ENCODE measurements around the gene PRPF38B.

Gene PRPF38B

DNA sequence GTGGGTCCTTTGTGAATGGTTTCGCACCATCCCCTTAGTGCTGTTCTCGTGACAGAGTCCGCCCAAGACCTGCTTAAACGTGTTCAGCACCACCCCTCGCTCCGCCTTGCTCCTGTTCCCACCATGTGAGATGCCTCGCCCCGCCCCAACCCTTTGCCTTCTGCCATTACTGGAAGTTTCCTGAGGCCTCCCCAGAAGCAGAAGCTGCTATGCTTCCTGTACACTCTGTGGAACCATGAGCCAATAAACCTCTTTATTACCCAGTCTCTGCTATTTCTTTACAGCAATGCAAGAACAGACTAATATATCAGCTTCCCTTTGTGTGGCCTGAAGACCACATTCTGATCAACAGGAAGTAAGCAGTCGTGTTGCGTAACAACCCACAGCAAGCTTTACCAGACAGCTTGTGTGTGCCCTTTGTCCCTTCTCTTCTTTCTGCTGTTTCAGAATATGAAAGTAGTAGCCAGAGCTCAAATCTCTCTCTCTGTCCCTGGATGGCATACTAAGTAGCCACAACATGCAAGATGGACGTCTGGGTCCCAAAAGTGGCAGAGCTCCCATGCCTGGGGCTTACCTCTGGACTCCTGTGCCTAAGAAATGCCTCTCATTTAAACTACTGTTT is 45.4 kb upstream of the PRPF38B start:
- DNase-seq (ENCODE audit: low read depth, low spot score) = peak; percentile 31
- no peak overlapping the region for H3K4me3 ChIP-seq (ENCODE audit: low read depth, low read length)
- CTCF ChIA-PET = interaction anchor here (0.6 to 5.6 kb wide), 7 partner anchors 17 to 442 kb away, joined by 3 to 303 read pairs (median 4); partner anchors contain the start of gene EEIG2
- POLR2A ChIA-PET = no interaction called here
- TF ChIP-seq, protein P1, sequence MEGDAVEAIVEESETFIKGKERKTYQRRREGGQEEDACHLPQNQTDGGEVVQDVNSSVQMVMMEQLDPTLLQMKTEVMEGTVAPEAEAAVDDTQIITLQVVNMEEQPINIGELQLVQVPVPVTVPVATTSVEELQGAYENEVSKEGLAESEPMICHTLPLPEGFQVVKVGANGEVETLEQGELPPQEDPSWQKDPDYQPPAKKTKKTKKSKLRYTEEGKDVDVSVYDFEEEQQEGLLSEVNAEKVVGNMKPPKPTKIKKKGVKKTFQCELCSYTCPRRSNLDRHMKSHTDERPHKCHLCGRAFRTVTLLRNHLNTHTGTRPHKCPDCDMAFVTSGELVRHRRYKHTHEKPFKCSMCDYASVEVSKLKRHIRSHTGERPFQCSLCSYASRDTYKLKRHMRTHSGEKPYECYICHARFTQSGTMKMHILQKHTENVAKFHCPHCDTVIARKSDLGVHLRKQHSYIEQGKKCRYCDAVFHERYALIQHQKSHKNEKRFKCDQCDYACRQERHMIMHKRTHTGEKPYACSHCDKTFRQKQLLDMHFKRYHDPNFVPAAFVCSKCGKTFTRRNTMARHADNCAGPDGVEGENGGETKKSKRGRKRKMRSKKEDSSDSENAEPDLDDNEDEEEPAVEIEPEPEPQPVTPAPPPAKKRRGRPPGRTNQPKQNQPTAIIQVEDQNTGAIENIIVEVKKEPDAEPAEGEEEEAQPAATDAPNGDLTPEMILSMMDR (IDR thresholded peaks at IDR 0.05; ENCODE audit: insufficient read depth, low read length, missing control alignments) = no peak

DNA sequence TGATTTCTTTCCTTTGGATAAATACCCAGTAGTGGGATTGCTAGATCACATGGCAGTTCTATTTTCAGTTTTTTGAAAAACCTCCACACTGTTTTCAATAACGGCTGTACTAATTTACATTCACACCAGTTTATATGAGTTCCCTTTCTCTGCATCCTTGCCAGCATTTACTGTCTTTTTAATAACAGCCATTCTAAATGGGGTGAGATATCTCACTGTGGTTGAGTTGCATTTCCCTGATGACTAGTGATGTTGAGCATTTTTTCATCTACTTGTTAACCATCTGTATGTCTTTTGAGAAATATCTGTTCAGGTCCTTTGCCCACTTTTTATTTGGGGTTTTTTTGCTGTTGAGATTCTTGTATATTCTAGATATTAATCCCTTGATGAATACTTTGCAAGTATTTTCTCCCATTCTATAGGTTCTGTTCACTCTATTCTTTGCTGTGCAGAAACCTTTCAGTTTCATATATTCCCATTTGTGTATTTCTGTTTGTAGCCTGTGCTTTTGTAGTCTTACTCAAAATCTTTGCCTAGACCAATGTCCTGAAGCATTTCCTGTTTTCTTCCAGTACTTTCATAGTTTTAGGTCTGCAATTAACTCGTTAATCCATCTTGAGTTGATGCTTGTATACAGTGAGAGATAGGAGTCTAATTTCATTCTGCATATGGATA is 38.5 kb upstream of the PRPF38B start:
- ChIA-PET POLR2A (no interaction called here), CTCF (interaction anchor here (0.9 kb wide), 1 partner anchor 142 kb away, joined by 3 read pairs; no protein-coding TSS in a partner anchor)
- TF ChIP-seq, protein P1 (IDR thresholded peaks at IDR 0.05; ENCODE audit: insufficient read depth, low read length, missing control alignments) = no peak
- DNase-seq (ENCODE audit: low read depth, low spot score) = no peak
- H3K4me3 ChIP-seq (ENCODE audit: low read depth, low read length) = no peak overlapping the region

DNA sequence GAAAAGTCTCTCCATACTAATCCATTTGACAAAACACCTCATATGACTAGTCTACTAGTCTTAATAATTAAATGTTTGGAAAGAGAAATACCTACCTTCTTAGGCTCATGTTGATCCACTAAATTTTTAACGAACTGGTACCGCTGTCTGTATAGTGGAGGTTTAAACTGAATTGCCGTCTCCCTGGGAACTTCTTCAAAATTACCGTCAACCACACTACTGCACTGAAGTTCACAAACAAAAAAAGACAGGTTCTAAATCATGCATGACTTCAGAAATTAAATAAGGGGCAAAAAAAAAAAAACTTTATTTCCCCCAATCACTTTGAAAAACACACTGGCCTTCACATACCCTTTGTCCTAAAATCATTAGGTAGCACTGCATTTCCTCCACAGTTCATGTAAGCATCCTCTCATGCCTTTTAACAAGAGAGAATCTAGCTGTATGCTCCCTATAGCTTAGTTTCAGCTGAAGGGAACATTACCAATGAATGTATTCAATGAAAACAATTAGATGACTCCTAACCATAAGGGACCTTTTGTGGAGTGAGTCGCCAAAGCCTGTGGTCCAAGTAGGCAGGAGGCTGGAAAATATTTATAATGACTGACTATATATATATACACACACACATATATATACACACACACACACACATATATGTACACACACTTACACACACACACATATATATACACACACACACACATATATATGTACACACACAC is 34.6 kb upstream of the PRPF38B start:
- CTCF ChIA-PET = no interaction called here
- no peak overlapping the region for H3K4me3 ChIP-seq (ENCODE audit: low read depth, low read length)
- POLR2A ChIA-PET = no interaction called here
- TF ChIP-seq, protein P1 (IDR thresholded peaks at IDR 0.05; ENCODE audit: insufficient read depth, low read length, missing control alignments) = no peak
- DNase-seq (ENCODE audit: low read depth, low spot score) = no peak

DNA sequence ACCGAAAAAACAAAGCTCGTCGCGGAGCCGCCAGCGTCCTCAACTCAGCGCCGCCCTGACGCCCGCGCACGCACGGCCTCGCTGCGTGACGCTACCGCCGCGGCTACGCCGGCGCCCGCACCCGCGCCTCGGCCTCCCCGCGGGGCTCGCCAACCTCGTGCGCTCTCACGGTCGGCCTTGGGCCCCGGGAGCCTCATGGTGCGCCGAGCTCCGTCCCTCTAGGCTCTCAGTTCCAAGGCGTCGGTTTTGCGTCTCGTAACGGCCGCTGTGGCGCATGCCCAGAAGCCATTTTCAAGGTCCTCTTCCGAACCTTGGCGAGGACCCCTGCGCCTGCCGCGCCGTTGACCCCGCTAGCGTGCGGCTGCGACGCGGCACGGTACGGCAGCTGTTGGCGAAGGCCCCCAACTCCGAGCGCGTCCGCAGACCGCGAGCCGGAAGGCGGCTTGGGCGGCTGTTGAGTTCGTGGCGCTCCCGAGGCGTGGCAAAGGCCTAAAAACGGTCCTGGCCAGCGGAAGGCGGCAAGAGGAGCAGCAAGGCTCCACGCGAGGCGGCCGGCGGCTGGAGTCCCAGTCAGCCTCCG is 31.0 kb upstream of the PRPF38B start, which contains the start of gene HENMT1:
TSS of gene HENMT1 (minus strand) at position 64 of the 580 bp plus-strand sequence. CDS start 1,209 bp downstream, outside the sequence.
- POLR2A ChIA-PET = interaction anchor here (0.6 to 0.8 kb wide), 2 partner anchors 31 to 51 kb away, joined by 3 to 5 read pairs; partner anchors contain the start of gene PRPF38B
- CTCF ChIA-PET = interaction anchor here (0.6 to 2.1 kb wide), 4 partner anchors 10 to 237 kb away, joined by 3 to 5 read pairs (median 4); no protein-coding TSS in a partner anchor
- no peak for DNase-seq (ENCODE audit: low read depth, low spot score)
- TF ChIP-seq, protein P1 (IDR thresholded peaks at IDR 0.05; ENCODE audit: insufficient read depth, low read length, missing control alignments) = no peak
- H3K4me3 ChIP-seq (ENCODE audit: low read depth, low read length) = peak within 1 kb of the TSS; percentile 61

DNA sequence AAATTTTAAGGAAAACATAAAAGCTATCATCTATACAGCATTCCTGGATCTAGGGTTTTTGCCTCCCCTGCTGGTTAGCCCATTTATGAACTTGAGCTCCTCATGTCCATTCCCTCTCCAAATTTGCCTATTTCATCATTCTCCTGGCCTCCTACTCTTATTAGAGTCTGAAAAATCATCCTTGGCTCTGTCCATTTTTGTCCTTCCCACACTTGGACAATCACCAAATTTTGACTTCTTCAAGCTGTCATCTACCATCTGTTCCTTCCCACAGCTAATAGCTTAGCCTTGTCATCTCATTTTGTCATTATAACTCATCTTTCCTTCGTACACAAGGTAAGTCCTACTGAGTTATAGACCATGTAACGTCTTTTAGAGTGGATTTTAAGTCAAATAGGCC is 29.0 kb upstream of the PRPF38B start:
- CTCF ChIA-PET = no interaction called here
- TF ChIP-seq, protein P1 (IDR thresholded peaks at IDR 0.05; ENCODE audit: insufficient read depth, low read length, missing control alignments) = no peak
- DNase-seq (ENCODE audit: low read depth, low spot score) = no peak
- H3K4me3 ChIP-seq (ENCODE audit: low read depth, low read length) = no peak overlapping the region
- POLR2A ChIA-PET = no interaction called here
